ENCODE measurements around the gene AACS.

- TF ChIP-seq ZNF639 (tag by site-specific recombination; IDR thresholded peaks at IDR 0.05): no peak
- no peak for TF ChIP-seq CTCF (tag by site-specific recombination; IDR thresholded peaks at IDR 0.05)
- TF ChIP-seq ZBTB21 (tag by site-specific recombination; IDR thresholded peaks at IDR 0.05): no peak
These were observed 69.3 kb downstream of the AACS start for GRCh38 chr12:125134576-125134975.
